Ramos (cell line): ENCODE data around the gene PLA2G4C.
"Not testable (repeated sequence)": the region's sequence is repeated elsewhere in the genome, so short reads cannot be mapped to it uniquely, and the experiment has no call there.

Source experiments
- in situ Hi-C: fragments of 300-500 bp; cut with MboI; formaldehyde crosslinking; loops from one replicate; pipeline ENCODE4 v1.14.3; 2022; ENCODE audit warnings: low sequenced_read_pairs; ENCODE audit not compliant: unreplicated experiment

PLA2G4C gene

DNA sequence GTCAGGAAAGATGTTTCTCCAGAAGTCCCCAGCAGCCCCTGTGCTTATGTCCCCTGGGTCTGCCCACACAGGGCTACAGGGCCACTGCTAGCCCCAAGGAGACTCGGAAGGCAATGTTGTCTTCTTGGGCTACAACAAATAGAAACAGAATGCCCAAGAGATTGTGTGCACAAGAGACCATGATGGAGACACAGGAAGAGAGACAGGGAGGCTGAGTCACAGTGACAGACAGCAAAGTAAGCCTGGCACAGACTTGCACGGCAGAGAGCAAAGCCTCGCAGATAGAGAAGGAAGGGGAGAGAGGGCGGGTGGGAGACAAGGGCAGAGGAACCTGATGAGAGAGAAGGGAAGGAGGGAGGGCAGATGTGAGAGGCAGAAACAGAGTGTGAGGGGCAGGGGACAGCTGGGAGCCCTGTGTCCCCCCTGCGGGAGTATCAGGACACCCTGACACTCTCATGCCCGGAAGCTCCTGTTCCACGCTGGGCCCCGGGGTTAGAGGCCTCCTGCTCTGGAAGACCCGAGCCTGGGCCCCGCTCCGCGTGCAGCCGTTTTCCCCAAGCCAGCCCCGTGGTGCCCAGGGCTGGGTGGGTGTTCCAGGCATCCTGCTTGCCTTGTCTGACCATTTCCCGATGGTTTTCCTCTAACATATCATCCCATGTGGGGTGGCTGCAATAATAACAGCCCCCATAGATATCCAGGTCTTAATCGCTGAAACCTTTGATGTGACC is 2.7 kb upstream of the PLA2G4C start:
- in situ Hi-C loops = no loop called here

DNA sequence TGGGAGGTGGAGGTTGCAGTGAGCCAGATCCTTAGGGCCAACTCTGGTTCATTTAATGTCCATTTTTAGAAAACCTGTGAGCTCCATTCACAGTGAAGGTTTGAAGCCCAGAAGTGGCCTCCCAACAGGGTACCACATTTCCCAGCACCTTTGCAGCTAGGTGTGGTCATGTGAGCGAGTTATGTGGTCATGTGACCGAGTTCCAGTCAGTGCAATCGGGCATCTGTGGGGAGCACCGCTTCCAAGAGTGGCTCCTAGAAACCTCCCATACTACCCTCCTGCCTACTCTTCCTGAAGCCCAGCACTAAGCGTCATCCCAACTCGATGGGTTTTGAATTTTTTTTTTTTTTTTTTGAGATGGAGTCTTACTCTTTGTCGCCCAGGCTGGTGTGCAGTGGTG is 663 bp upstream of the PLA2G4C start:
- in situ Hi-C loops = no loop called here

DNA sequence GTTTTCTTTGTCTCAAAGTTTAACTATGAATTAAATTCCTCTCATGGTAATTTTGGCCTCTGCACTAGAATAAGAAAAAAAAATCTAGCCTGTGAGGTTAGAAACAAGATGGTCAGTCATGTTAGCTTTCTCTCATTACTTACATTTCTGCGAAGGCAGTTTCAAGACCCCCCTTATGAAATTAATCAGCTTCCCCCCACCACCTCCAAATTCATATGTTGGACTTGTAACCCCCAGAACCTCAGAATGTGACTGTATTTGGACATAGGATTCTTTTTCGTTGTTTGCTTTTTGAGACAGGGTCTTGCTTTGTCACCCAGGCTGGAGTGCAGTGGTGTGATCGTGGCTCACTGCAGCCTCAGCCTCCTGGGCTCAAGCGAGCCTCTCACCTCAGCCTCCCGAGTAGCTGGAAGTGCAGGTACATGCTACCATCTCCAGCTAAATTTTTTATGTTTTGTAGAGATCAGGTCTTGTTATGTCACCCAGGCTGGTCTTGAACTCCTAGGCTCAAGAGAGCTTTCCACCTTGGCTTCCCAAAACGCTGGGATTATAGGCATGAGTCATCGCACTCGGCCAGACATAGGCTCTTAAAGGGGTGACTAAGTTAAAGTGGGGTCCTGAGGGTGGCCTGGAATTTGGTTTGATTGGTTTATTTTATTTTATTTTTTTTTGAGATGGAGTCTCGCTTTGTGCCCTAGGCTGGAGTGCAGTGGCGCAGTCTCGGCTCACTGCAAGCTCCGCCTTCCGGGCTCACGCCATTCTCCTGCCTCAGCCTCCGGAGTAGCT is 1.4 kb downstream of the PLA2G4C start:
- in situ Hi-C loops = loop anchor here (5.0 kb wide), 1 partner anchor 153 kb away; no protein-coding TSS in a partner anchor

DNA sequence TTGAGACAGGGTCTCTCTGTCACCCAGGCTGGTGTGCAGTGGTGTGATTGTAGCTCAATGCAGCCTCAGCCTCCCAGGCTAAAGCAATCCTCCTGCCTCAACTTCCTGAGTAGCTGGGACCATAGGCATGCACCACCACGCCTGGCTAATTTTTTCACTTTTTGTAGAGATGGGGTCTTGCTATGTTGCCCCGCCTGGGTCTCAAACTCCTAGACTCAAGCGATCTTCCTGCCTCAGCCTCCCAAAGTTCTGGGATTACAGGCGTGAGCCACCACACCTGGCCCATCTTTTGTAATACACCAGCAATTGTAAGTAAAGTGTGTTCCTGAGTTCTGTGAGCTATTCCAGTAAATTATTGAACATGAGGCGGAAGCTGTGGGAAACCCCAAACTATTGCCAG is 6.7 kb downstream of the PLA2G4C start:
- in situ Hi-C loops = no loop called here

DNA sequence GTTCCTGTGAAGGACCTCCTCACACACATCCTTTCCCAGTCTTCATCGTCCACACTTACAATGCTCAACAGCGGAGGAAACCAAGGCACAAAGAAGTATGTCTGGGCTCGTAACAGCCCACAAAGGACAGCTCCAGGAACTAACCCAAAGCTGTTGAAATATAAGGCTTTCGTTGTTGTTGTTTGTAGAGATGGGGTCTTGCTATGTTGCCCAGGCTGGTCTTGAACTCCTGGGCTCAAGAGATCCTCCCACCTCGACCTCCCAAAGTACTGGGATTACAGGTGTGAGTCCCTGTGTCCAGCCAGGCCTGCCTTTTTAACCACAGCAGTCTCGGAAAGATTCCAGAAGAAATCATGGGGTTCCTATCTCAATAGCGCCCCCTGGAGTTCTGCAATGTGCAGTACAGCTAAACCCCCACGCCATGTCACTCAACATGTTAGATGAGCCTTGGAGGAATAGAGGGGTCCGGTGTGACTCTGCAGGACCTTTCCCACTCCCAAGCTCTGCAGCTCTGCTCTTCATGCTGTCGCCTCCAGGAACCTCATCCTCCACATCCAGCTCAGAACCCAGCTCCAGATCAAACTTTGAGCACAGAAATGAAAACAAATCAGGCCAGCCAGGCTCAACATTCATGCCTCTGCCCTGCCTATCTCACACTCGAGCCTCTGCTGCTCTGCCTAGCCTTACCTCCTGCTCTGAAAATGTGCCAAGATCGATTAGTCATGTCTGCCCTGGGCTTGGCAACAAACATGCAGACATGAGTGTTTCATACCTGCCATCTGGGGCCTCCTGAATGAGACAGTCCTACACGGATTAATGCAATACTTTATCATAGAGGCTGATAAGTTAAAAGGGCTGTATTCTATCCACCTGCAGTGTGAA is 7.5 kb downstream of the PLA2G4C start:
- in situ Hi-C loops = no loop called here

DNA sequence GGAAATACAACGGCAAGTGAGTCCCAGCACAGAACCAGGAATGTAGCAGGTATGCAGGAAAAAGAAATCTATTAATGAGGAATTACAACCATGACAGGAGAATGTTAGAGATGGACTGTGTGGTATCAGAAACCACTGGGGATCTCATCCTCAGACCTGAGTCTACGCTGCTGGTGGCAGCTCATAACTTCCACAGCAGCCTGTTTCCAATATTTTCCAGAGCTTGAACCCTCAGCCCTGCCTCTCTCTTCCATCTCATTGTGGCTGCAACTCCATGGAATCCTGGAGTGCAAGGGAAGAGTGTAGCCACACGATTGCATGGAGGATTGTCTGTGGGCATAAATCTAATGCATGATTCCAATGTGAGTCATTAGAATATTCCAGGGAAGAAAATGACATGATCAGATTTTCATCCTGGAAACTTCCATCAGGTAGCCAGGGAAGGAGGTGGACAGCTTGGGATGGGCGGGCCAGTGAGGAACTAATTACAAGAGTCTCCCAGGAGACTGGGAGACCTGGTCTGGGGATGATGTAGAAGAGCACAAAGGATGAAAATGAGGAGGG is 14.9 kb downstream of the PLA2G4C start:
- in situ Hi-C loops = loop anchor here (10.0 to 25.0 kb wide), 2 partner anchors 51 to 133 kb away; partner anchors contain the start of gene CABP5

DNA sequence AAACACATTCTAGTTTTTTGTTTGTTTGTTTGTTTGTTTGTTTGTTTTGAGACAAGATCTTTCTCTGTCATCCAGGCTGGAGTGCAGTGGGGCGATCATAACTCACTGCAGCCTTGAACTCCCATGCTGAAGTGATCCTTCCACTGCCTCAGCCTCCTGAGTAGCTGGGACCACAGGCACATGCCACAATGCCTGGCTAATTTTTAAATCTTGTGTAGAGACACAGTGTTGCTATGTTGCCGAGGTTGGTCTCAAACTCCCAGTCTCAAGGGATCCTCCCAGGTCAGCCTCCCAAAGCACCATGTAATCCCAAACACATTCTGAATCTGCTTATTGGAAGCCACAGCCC is 15.8 kb downstream of the PLA2G4C start:
- in situ Hi-C loops = loop anchor here (10.0 to 25.0 kb wide), 2 partner anchors 50 to 133 kb away; partner anchors contain the start of gene CABP5

DNA sequence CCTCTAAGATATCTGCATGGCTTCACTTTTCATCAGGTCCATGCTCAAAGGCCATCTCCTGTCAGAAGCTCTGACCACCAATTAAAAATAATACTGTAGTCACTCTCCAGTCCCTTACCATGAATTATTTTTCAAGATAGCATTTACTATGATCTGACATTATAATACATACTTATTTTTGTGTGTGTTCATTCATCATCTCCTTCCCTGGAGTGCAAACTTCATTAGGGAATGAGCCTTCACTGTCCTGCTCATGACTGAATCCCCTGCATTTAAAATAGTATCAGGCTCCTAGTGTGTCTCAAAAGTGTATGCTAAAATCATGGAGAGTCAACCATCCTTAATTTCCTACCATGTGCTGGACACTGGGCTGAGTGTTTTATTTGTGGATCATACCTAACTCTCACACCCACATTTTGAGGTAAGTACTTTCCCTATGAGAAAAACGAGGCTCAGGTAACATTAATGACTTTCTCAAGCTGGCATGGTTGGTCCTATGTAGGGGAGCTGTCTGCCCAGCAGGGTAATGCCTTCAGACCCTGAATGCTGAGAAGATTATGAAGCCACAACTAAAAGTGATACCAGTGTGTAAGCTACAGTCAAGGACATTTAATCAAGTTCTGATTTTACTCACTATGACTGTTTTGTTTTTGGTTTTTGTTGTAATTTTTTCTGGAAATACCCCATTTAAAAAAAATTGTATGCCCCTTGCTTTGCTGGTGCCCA is 16.3 kb downstream of the PLA2G4C start:
- in situ Hi-C loops = loop anchor here (10.0 to 25.0 kb wide), 2 partner anchors 49 to 132 kb away; partner anchors contain the start of gene CABP5

DNA sequence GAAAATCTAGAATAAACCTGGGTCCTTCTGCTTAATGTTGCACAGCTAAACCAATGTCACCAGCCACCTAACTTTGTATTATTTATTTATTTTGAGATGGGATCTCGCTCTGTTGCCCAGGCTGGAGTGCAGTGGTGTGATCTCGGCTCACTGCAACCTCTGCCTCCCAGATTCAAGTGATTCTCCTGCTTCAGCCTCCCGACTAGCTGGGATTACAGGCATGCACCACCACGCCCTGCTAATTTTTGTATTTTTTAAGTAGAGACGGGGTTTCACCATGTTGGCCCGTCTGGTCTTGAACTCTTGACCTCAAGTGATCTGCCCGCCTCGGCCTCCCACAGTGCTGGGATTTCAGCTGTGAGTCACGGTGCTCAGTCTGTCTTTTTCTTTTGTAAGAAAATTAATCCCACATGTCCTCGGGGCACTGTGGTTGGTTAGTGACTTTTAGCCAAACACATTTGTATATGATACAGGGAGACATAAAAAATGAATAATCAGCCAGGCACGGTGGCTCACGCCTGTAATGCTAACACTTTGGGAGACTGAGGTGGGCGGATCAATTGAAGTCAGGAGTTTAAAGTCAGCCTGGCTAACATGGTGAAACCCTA is 19.4 kb downstream of the PLA2G4C start:
- in situ Hi-C loops = loop anchor here (10.0 to 25.0 kb wide), 2 partner anchors 46 to 129 kb away; partner anchors contain the start of gene CABP5

DNA sequence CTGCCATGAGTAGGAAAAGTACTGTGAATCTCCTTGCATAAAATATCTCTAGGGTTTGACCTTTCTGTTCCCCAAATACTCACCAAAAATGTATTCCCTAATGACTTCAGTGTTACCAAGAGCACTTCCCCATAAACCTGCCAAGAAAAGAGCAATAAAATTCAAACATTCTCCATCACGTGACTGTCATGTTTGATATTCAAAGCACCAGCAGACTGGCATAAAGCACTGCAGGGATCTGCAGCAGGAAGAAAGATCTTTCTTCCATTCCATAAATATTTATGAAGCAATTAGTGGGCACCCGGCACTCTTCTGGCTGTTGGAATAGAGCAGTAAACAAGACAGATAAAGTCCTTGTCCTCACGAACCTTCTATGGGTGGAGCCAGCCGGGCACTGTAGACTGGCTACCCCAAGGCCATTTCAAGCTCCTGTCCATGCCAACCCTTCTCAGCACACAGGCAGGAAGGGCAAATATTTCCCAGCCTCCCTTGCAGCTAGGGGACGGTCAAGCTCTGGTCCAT is 20.3 kb downstream of the PLA2G4C start:
- in situ Hi-C loops = loop anchor here (10.0 to 25.0 kb wide), 2 partner anchors 46 to 128 kb away; partner anchors contain the start of gene CABP5

DNA sequence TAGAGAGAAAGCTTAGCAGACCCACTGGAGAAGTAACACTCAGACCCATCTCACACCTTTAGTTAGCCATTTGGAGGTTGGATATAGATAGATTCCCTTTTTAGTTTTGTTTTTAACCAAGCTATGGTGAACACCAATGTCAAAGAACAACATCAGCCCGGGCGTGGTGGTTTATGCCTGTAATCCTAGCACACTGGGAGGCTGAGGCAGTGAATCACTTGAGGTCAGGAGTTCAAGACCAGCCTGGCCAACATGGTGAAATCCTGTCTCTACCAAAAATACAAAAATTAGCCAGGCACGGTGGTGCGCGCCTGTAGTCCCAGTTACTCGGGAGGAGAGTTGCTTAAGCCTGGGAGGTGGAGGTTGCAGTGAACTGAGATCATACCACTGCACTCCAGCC is 21.6 kb downstream of the PLA2G4C start:
- in situ Hi-C loops = loop anchor here (25.0 kb wide), 1 partner anchor 127 kb away; no protein-coding TSS in a partner anchor

DNA sequence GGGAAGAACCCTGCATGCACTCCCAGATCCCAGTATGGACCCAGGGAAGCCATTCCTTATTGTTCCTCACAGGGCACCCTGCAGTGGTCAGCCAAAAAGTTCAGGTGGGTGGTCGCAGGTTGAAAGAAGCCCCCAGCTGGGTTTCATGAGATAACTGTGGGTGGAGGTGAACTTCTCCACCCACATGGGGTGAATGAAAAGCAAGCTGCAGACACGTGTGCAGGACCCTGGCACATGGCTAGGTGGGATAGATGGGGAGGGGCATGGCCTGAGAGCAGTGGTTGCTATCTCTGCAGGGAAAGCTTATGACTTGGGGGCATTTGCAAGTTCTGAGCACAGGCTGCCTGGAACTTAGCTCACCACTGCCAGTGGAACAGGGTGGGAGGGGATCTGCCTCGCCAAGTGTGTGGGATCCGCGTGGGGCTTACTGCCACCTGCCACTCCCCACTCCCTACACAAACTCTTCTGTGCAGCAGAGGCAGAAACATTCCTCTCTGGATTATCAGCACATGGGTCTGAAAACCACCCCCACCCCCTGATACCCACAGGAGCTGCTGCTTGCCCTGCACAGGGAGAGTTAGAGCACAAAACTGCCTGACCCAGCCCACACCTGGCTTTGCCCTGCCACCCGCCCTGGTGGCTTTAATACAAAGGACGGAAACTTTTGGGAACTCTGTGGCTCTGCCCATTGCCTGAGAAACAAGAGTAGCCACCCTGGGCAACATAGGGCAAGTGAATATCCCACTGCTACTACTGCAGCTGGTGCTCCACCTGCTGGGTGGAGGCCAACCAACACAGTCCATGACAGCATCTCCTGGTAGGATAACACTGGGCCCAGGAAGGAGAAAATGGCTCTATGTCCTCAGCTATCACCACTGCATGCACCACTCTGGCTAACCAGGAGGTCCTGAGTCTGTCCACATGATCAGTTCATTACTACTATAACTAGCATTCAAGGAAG is 24.4 kb downstream of the PLA2G4C start:
- in situ Hi-C loops = loop anchor here (25.0 kb wide), 1 partner anchor 124 kb away; no protein-coding TSS in a partner anchor

DNA sequence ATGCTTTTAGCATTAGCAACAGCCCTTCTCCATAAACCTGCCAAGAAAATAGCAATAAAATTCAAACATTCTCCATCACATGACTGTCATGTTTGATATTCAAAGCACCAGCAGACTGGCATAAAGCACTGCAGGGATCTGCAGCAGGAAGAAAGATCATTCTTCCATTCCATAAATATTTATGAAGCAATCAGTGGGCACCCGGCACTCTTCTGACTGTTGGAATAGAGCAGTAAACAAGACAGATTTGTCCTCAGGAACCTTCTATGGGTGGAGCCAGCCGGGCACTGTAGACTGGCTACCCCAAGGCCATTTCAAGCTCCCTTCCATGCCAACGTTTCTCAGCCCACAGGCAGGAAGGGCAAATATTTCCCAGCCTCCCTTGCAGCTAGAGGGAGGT is 25.5 kb downstream of the PLA2G4C start:
- in situ Hi-C loops = loop anchor here (25.0 kb wide), 1 partner anchor 123 kb away; no protein-coding TSS in a partner anchor

DNA sequence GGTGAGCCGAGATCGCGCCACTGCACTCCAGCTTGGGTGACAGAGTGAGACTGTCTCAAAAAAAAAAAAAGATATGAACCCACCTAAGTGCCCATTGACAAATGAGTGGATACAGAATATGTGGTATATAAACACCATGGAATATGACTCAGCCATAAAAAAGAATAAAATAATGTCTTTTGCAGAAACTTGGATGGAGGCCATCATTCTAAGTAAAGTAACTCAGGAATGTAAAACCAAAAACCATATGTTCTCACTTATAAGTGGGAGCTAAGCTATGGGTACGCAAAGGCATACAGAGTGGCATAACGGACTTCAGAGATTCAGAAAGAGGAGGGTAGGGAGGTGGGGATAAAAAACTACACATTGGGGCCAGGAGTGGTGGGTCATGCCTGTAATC is 29.5 kb downstream of the PLA2G4C start:
- in situ Hi-C loops = loop anchor here (25.0 kb wide), 1 partner anchor 119 kb away; no protein-coding TSS in a partner anchor

DNA sequence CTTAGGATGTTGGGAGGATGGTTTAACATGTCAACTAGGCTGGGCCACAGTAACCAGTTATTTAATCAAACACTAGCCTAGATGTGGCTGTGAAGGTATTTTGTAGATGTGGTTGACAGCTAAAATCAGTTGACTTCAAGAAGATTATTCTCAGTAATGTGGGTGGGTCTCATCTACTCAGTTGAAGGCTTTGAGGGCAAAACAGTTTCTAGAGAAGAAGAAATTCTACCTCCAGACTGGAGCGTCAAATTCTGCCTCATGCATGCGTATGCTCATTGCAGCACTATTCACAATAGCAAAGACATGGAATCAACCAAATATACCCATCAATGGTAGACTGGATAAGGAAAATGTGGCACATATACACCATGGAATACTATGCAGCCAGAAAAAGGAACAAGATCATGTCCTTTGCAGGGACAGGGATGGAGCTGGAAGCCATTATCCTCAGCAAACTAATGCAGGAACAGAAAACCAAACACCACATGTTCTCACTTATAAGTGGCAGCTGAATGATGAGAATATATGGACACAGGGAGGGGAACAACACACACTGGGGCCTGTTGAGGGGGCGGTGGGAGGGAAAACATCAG is 40.3 kb downstream of the PLA2G4C start:
- in situ Hi-C loops = not testable (repeated sequence)

DNA sequence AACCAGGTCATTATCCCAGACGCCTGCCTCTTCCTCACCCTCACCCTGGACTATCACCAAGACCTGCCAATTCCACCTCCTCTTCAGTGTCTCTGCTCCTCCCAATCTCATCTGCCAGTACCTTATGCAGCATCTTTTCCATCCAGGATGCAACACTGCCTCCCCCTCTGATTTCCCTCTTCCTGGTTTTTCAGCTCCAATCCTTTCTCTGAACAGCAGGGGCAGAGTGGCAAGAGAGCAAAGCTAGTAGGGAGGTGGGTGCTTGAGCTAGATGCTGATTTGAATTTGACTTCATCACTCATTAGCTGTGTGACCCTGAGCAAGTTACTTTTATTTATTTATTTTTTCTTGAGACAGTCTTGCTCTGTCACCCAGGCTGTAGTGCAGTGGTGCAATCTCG is 41.2 kb downstream of the PLA2G4C start:
- in situ Hi-C loops = no loop called here

DNA sequence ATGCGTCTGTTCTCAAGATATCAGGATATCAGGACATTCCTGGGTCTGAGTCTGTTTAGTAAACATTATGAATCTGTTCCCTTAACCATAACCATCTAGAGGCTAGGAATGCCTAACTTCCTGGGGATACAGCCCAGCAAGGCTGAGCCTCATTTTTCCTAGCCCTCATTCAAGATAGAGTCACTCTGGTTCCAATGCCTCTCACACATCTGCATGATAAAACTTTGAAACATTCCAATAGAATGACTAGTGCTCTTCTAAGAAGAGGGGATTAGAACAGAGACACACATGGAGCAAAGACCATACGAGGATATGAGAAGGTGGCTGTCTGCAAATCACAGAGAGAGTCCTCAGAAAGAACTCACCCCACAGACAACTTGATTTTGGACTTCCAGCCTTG is 46.1 kb downstream of the PLA2G4C start:
- in situ Hi-C loops = no loop called here
